ENCODE data around the gene TYW5.
A peak's percentile ranks its signal among the peaks of the same experiment; 100 is the strongest.

Gene TYW5

GRCh38 chr2:199911052-199911876, 44.0 kb downstream of the TYW5 start, which contains the start of gene C2orf69:
Gene C2orf69 (plus strand): TSS chr2:199911293. CDS start chr2:199911439, 146 bp downstream.
- peak; percentile 75 for DNase-seq (ENCODE audit: insufficient read length, low spot score)
- peak; percentile 64 for TF ChIP-seq POLR2A (IDR thresholded peaks at IDR 0.05; ENCODE audit: low read depth, low read length)
- TF ChIP-seq TAF1 (IDR thresholded peaks at IDR 0.05; ENCODE audit: low read depth, low read length), result peak; percentile 18; the same call in 1 of the 2 replicates
- TF ChIP-seq POLR2AphosphoS5 (IDR thresholded peaks at IDR 0.05; ENCODE audit: low read depth, low read length), result peak; percentile 54; the same call in 1 of the 2 replicates
- no peak for TF ChIP-seq PAX5 (IDR thresholded peaks at IDR 0.05; ENCODE audit: insufficient read depth, low read length, severe bottlenecking)
- no peak; the same call in 1 of the 2 replicates for TF ChIP-seq POU2F2 (IDR thresholded peaks at IDR 0.05; ENCODE audit: low read depth, low read length)
- peak; percentile 16; the same call in 1 of the 2 replicates for TF ChIP-seq SPI1 (IDR thresholded peaks at IDR 0.05; ENCODE audit: low read depth, low read length)
- FAIRE-seq, result peak; percentile 99

- FAIRE-seq (no peak), DNase-seq (ENCODE audit: insufficient read length, low spot score) (no peak)
- no peak for TF ChIP-seq POU2F2 (IDR thresholded peaks at IDR 0.05; ENCODE audit: low read depth, low read length)
- no peak for TF ChIP-seq TAF1 (IDR thresholded peaks at IDR 0.05; ENCODE audit: low read depth, low read length)
- no peak for TF ChIP-seq SPI1 (IDR thresholded peaks at IDR 0.05; ENCODE audit: low read depth, low read length)
- no peak for TF ChIP-seq POLR2AphosphoS5 (IDR thresholded peaks at IDR 0.05; ENCODE audit: low read depth, low read length)
- no peak for TF ChIP-seq POLR2A (IDR thresholded peaks at IDR 0.05; ENCODE audit: low read depth, low read length)
- no peak for TF ChIP-seq PAX5 (IDR thresholded peaks at IDR 0.05; ENCODE audit: insufficient read depth, low read length, severe bottlenecking)
Observed at GRCh38 chr2:199910338-199911051, 44.8 kb downstream of the TYW5 start.

GRCh38 chr2:199907008-199907714, 48.1 kb downstream of the TYW5 start:
- TF ChIP-seq POU2F2 (IDR thresholded peaks at IDR 0.05; ENCODE audit: low read depth, low read length) (no peak), SPI1 (IDR thresholded peaks at IDR 0.05; ENCODE audit: low read depth, low read length) (0 out of 2 replicates have a peak, but pooled peaks have one; percentile 0), POLR2A (IDR thresholded peaks at IDR 0.05; ENCODE audit: low read depth, low read length) (no peak), POLR2AphosphoS5 (IDR thresholded peaks at IDR 0.05; ENCODE audit: low read depth, low read length) (no peak), PAX5 (IDR thresholded peaks at IDR 0.05; ENCODE audit: insufficient read depth, low read length, severe bottlenecking) (no peak), TAF1 (IDR thresholded peaks at IDR 0.05; ENCODE audit: low read depth, low read length) (no peak)
- FAIRE-seq (no peak), DNase-seq (ENCODE audit: insufficient read length, low spot score) (no peak)

- DNase-seq (ENCODE audit: insufficient read length, low spot score) (no peak), FAIRE-seq (peak; percentile 16)
Observed at GRCh38 chr2:199903111-199903510, 52.2 kb downstream of the TYW5 start.

GRCh38 chr2:199902486-199903110, 52.7 kb downstream of the TYW5 start:
- TF ChIP-seq POU2F2 (IDR thresholded peaks at IDR 0.05; ENCODE audit: low read depth, low read length) (no peak), TAF1 (IDR thresholded peaks at IDR 0.05; ENCODE audit: low read depth, low read length) (no peak), POLR2A (IDR thresholded peaks at IDR 0.05; ENCODE audit: low read depth, low read length) (no peak), SPI1 (IDR thresholded peaks at IDR 0.05; ENCODE audit: low read depth, low read length) (no peak), POLR2AphosphoS5 (IDR thresholded peaks at IDR 0.05; ENCODE audit: low read depth, low read length) (no peak), PAX5 (IDR thresholded peaks at IDR 0.05; ENCODE audit: insufficient read depth, low read length, severe bottlenecking) (no peak)
- FAIRE-seq, result no peak
- no peak for DNase-seq (ENCODE audit: insufficient read length, low spot score)

More at GRCh38 chr2:199903111-199903510, 52.2 kb downstream of the TYW5 start:
- no peak for TF ChIP-seq PAX5 (IDR thresholded peaks at IDR 0.05; ENCODE audit: insufficient read depth, low read length, severe bottlenecking)
- no peak for TF ChIP-seq POLR2A (IDR thresholded peaks at IDR 0.05; ENCODE audit: low read depth, low read length)
- TF ChIP-seq TAF1 (IDR thresholded peaks at IDR 0.05; ENCODE audit: low read depth, low read length), result no peak
- no peak for TF ChIP-seq POLR2AphosphoS5 (IDR thresholded peaks at IDR 0.05; ENCODE audit: low read depth, low read length)
- TF ChIP-seq SPI1 (IDR thresholded peaks at IDR 0.05; ENCODE audit: low read depth, low read length), result no peak
- TF ChIP-seq POU2F2 (IDR thresholded peaks at IDR 0.05; ENCODE audit: low read depth, low read length), result no peak

GRCh38 chr2:199901942-199902341, 53.3 kb downstream of the TYW5 start:
- no peak for TF ChIP-seq POLR2AphosphoS5 (IDR thresholded peaks at IDR 0.05; ENCODE audit: low read depth, low read length)
- no peak for TF ChIP-seq POU2F2 (IDR thresholded peaks at IDR 0.05; ENCODE audit: low read depth, low read length)
- no peak for TF ChIP-seq POLR2A (IDR thresholded peaks at IDR 0.05; ENCODE audit: low read depth, low read length)
- no peak for TF ChIP-seq TAF1 (IDR thresholded peaks at IDR 0.05; ENCODE audit: low read depth, low read length)
- no peak for TF ChIP-seq SPI1 (IDR thresholded peaks at IDR 0.05; ENCODE audit: low read depth, low read length)
- TF ChIP-seq PAX5 (IDR thresholded peaks at IDR 0.05; ENCODE audit: insufficient read depth, low read length, severe bottlenecking), result no peak
- DNase-seq (ENCODE audit: insufficient read length, low spot score) (no peak), FAIRE-seq (no peak)

GRCh38 chr2:199896617-199897016, 58.7 kb downstream of the TYW5 start:
- no peak for FAIRE-seq
- no peak for DNase-seq (ENCODE audit: insufficient read length, low spot score)
- TF ChIP-seq POLR2A (IDR thresholded peaks at IDR 0.05; ENCODE audit: low read depth, low read length) (no peak), TAF1 (IDR thresholded peaks at IDR 0.05; ENCODE audit: low read depth, low read length) (no peak), POU2F2 (IDR thresholded peaks at IDR 0.05; ENCODE audit: low read depth, low read length) (no peak), SPI1 (IDR thresholded peaks at IDR 0.05; ENCODE audit: low read depth, low read length) (no peak), POLR2AphosphoS5 (IDR thresholded peaks at IDR 0.05; ENCODE audit: low read depth, low read length) (no peak)

- TF ChIP-seq TAF1 (IDR thresholded peaks at IDR 0.05; ENCODE audit: low read depth, low read length) (no peak), POU2F2 (IDR thresholded peaks at IDR 0.05; ENCODE audit: low read depth, low read length) (no peak), POLR2A (IDR thresholded peaks at IDR 0.05; ENCODE audit: low read depth, low read length) (no peak), POLR2AphosphoS5 (IDR thresholded peaks at IDR 0.05; ENCODE audit: low read depth, low read length) (no peak), PAX5 (IDR thresholded peaks at IDR 0.05; ENCODE audit: insufficient read depth, low read length, severe bottlenecking) (no peak), SPI1 (IDR thresholded peaks at IDR 0.05; ENCODE audit: low read depth, low read length) (no peak)
- FAIRE-seq (no peak), DNase-seq (ENCODE audit: insufficient read length, low spot score) (no peak)
Observed at GRCh38 chr2:199895406-199895805, 59.9 kb downstream of the TYW5 start.
